A549 (cell line): ENCODE measurements around the gene HMGCLL1. TPM values are rescaled to one million over a fixed set of nuclear protein-coding genes. Genes with fewer than 3 reads are reported as not detected.

Experiments
- ATAC-seq, 2 experiments: fragments of 200-7000 bp in 1 of 2; fragments of >200 bp in 1 of 2; cut with Nextera tagmentation in 1 of 2; cut with Tn5 transposase in 1 of 2; 3 replicates each; pipeline versions ENCODE4 v1.8.0 to v1.9.1; 2018 to 2020; ENCODE audit warnings: mild to moderate bottlenecking in 1 of 2, moderate library complexity in 1 of 2
- CTCF ChIA-PET: fragments of 300-600 bp; sonication (Branson Sonifier 250); formaldehyde crosslinking; extraction: SDS; loops from one replicate; lab custom pipeline; 2021; ENCODE audit warnings: antibody characterized with exemption, inconsistent platforms; lab: Yijun Ruan, JAX
- POLR2A ChIA-PET: fragments of 350-600 bp; formaldehyde crosslinking; extraction: SDS; loops from one replicate; lab custom pipeline; 2021; ENCODE audit warnings: antibody characterized with exemption, inconsistent platforms; lab: Yijun Ruan, JAX
- DNase-seq, 2 experiments: peaks; one replicate each; pipeline versions ENCODE4 v3.0.0 to v3.0.0-alpha.2; 2011 to 2016; ENCODE audit warnings: low read depth in 1 of 2, low spot score in 1 of 2
- FAIRE-seq: peaks from 2 replicates; lab custom pipeline; 2011; peaks lifted over from hg19 to GRCh38; lab: Jason Lieb, UNC
- H3K27ac ChIP-seq, 2 experiments: fragments of >200 bp; sonication (Bioruptor Twin); formaldehyde crosslinking; 3 replicates each; pipeline ENCODE4 v1.5.1; 2016 to 2017
- H3K4me1 ChIP-seq: fragments of >200 bp; sonication (Bioruptor Twin); formaldehyde crosslinking; 3 replicates; pipeline ENCODE4 v1.6.1; 2016
- H3K4me2 ChIP-seq: fragments of >200 bp; sonication (Bioruptor Twin); formaldehyde crosslinking; 3 replicates; pipeline ENCODE4 v1.6.1; 2016
- H3K4me3 ChIP-seq: fragments of >200 bp; sonication (Bioruptor Twin); formaldehyde crosslinking; 3 replicates; pipeline ENCODE4 v1.5.1; 2016
- H3K9me3 ChIP-seq: fragments of >200 bp; sonication (Bioruptor Twin); formaldehyde crosslinking; 3 replicates; pipeline ENCODE4 v1.6.1; 2016
- CBX2 ChIP-seq: fragments of 200-600 bp; sonication (generic); IDR thresholded peaks from 2 replicates; pipeline ENCODE4 v1.6.1; 2016; ENCODE audit warnings: low read depth, mild to moderate bottlenecking, borderline replicate concordance
- CBX8 ChIP-seq: fragments of 200-600 bp; sonication (generic); IDR thresholded peaks from 2 replicates; pipeline ENCODE4 v1.6.1; 2016
- CEBPB ChIP-seq, 2 experiments: fragments of >200 bp in 1 of 2; sonication (Bioruptor Twin) in 1 of 2; formaldehyde crosslinking in 1 of 2; IDR thresholded peaks; 2 replicates each; pipeline ENCODE4 v1.6.1; 2012 to 2016
- ESRRA ChIP-seq: fragments of 150-350 bp; IDR thresholded peaks from 2 replicates; pipeline ENCODE4 v1.6.1; 2014; ENCODE audit warnings: mild to moderate bottlenecking, low read length, borderline replicate concordance
- JUNB ChIP-seq: fragments of >200 bp; sonication (Bioruptor Twin); formaldehyde crosslinking; IDR thresholded peaks from 2 replicates; pipeline ENCODE4 v1.6.1; 2016
- MAFK ChIP-seq: fragments of 450-650 bp; IDR thresholded peaks from 2 replicates; pipeline ENCODE4 v1.6.1; 2014; ENCODE audit not compliant: partially characterized antibody
- NFE2L2 ChIP-seq: fragments of 150-350 bp; conservative IDR thresholded peaks from 2 replicates; pipeline ENCODE4 v1.6.1; 2014; ENCODE audit warnings: low read length
- NR3C1 ChIP-seq: fragments of >200 bp; sonication (Bioruptor Twin); formaldehyde crosslinking; IDR thresholded peaks from 3 replicates; pipeline ENCODE4 v1.6.1; 2017
- PHF8 ChIP-seq: fragments of 200-600 bp; sonication (generic); IDR thresholded peaks from 2 replicates; pipeline ENCODE4 v1.6.1; 2016; ENCODE audit warnings: low read depth, mild to moderate bottlenecking, antibody characterized with exemption, moderate library complexity, borderline replicate concordance
- POLR2A ChIP-seq: IDR thresholded peaks from 2 replicates; pipeline ENCODE4 v1.6.1; 2012; ENCODE audit warnings: mild to moderate bottlenecking, low read length
- RARB ChIP-seq: fragments of 250-450 bp; sonication (Bioruptor Pico); IDR thresholded peaks from 2 replicates; pipeline ENCODE4 v1.8.0; 2021; ENCODE audit warnings: mild to moderate bottlenecking, moderate library complexity
- SMC3 ChIP-seq: fragments of >200 bp; sonication (Bioruptor Twin); formaldehyde crosslinking; IDR thresholded peaks from 3 replicates; pipeline ENCODE4 v1.6.1; 2018; ENCODE audit warnings: inconsistent platforms
- WGBS: methylation state at CpG from one replicate; pipeline ENCODE4 v1.1.6; 2017; ENCODE audit errors: missing lambda C conversion rate; 5-methylcytosine and 5-hydroxymethylcytosine counted together
- polyA plus RNA-seq, 4 experiments: library from polyadenylated mRNA; depleted of rRNA in 3 of 4; stranded (reverse); fragments of >200 nt; fragmentation: RNase III in 1 of 4; extraction: RNeasy Plus Mini Kit Qiagen cat#74134 plus additional on column Dnase treatment in 1 of 4; gene quantifications; 2 replicates in 3 of 4; 3 replicates in 1 of 4; pipeline ENCODE4 v1.2.3, GENCODE V29; 2011 to 2017
- TF ChIP-seq, protein P1 (sequence below): fragments of 150-350 bp; IDR thresholded peaks from 2 replicates; pipeline ENCODE4 v1.6.1; 2014; ENCODE audit warnings: low read depth, mild to moderate bottlenecking, low read length
- TF ChIP-seq, protein P2 (sequence below): fragments of >200 bp; sonication (Bioruptor Twin); formaldehyde crosslinking; IDR thresholded peaks from 3 replicates; pipeline ENCODE4 v1.5.1; 2016
- TF ChIP-seq, protein P3 (sequence below): fragments of >200 bp; sonication (Bioruptor Twin); formaldehyde crosslinking; IDR thresholded peaks from 3 replicates; pipeline ENCODE4 v1.6.1; 2016
- TF ChIP-seq, protein P4 (sequence below): fragments of 200-600 bp; sonication (generic); IDR thresholded peaks from 2 replicates; pipeline ENCODE4 v1.6.1; 2016; ENCODE audit warnings: antibody characterized with exemption, mild to moderate bottlenecking, moderate library complexity

Gene HMGCLL1
- polyA plus RNA-seq, 2 of the 4 experiments (the other 2 are of a cell fraction) = 0.28 to 0.78 TPM

DNA sequence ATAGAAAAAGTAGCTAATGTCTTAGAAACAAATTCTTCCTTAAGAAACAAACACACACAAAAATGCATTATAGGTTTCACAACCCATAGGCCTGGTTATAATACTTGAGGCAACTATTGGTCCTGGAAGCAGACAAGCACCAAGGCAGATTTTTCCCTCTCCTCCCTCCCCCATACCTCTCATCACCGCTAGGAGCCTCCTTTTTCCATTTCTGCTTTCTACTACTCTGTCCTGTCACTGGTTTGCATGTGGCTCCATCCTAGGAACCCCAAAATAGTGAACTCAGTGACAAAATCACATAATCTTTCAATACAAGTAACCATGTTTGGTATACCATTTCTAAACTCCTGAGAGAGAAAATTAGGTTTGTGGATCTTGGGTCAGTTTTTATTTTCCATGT lies 66.1 kb downstream of the HMGCLL1 start:
- FAIRE-seq (no peak), DNase-seq (no peak), ATAC-seq (no peak)
- H3K9me3 ChIP-seq = no peaks in the 10 kb centered on the region
- H3K4me2 ChIP-seq = no peak overlapping the region
- H3K27ac ChIP-seq = no peak overlapping the region
- ChIA-PET POLR2A (no interaction called here), CTCF (no interaction called here)
- no peak overlapping the region for H3K4me3 ChIP-seq
- WGBS = 40% methylated on average over 1 of the region's 1 CpG
- no peaks in the 10 kb centered on the region for H3K4me1 ChIP-seq
- TF ChIP-seq, protein P1, sequence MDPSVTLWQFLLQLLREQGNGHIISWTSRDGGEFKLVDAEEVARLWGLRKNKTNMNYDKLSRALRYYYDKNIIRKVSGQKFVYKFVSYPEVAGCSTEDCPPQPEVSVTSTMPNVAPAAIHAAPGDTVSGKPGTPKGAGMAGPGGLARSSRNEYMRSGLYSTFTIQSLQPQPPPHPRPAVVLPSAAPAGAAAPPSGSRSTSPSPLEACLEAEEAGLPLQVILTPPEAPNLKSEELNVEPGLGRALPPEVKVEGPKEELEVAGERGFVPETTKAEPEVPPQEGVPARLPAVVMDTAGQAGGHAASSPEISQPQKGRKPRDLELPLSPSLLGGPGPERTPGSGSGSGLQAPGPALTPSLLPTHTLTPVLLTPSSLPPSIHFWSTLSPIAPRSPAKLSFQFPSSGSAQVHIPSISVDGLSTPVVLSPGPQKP = no peak
- TF ChIP-seq, protein P2, sequence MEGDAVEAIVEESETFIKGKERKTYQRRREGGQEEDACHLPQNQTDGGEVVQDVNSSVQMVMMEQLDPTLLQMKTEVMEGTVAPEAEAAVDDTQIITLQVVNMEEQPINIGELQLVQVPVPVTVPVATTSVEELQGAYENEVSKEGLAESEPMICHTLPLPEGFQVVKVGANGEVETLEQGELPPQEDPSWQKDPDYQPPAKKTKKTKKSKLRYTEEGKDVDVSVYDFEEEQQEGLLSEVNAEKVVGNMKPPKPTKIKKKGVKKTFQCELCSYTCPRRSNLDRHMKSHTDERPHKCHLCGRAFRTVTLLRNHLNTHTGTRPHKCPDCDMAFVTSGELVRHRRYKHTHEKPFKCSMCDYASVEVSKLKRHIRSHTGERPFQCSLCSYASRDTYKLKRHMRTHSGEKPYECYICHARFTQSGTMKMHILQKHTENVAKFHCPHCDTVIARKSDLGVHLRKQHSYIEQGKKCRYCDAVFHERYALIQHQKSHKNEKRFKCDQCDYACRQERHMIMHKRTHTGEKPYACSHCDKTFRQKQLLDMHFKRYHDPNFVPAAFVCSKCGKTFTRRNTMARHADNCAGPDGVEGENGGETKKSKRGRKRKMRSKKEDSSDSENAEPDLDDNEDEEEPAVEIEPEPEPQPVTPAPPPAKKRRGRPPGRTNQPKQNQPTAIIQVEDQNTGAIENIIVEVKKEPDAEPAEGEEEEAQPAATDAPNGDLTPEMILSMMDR = no peak
- no peak for TF ChIP-seq CEBPB (IDR thresholded peaks at IDR 0.05)
- no peak for TF ChIP-seq MAFK
- TF ChIP-seq CBX2 = no peak

DNA sequence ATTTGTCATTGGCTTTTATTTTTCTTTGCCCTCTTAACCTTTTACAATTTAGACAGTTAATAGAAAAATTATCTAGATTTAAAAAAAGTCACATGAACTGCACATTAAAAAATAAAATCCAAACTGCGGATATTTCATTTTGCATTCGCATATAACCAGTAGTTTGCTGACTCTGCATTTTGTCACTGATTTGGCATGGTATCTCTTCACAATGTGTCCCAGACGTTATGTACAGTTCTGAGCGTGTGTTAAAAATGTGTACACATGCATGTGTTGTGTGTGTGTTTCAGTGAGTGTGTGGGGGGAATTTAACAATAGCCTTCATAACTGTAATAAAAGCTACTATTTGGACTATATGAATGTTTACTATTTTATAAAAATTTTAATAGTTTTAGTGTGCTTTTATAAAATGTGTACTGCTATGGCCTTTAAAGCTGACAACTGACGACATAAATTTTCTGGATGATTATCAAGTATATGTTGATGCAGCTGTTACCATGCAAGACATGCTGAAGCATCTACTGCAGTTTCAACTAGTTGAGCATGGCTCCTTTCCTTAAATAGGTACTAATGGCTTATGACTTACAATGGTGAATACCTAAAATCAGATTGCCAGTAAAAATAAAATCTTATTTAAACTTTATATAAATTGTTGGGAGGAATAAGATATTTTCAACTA lies 67.7 kb downstream of the HMGCLL1 start:
- DNase-seq = no peak
- WGBS = 87% methylated on average over 5 of the region's 5 CpGs
- ATAC-seq = no peak
- peak; percentile 88 for TF ChIP-seq MAFK
- no peak for TF ChIP-seq RARB (CRISPR knock-in tag)
- TF ChIP-seq, protein P3, sequence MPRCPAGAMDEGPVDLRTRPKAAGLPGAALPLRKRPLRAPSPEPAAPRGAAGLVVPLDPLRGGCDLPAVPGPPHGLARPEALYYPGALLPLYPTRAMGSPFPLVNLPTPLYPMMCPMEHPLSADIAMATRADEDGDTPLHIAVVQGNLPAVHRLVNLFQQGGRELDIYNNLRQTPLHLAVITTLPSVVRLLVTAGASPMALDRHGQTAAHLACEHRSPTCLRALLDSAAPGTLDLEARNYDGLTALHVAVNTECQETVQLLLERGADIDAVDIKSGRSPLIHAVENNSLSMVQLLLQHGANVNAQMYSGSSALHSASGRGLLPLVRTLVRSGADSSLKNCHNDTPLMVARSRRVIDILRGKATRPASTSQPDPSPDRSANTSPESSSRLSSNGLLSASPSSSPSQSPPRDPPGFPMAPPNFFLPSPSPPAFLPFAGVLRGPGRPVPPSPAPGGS = no peak
- TF ChIP-seq PHF8 = no peak
- Histone ChIP-seq H3K27ac (no peak overlapping the region), H3K9me3 (no peaks in the 10 kb centered on the region), H3K4me1 (no peaks in the 10 kb centered on the region), H3K4me3 (no peak overlapping the region), H3K4me2 (no peak overlapping the region)
- no peak for FAIRE-seq
- ChIA-PET POLR2A (no interaction called here), CTCF (no interaction called here)

DNA sequence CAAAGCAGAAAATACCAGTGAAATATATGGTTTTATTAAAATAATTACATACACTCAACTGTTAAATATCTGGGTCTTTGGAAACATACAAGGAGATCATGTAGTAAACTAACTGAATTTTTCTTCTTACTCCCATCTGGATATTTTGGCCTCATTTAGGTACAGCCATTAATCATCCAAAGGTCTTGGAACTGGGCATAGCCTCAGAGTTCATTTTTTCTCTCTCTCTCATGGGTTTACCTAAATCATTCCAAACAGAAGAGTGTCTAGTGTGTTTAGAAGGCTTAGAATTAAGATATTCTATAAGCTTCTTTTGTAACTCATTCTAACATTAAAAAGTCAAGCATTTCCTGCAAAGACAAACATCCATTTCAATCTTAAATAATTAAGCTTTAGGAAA lies 79.4 kb downstream of the HMGCLL1 start:
- POLR2A ChIA-PET = no interaction called here
- Histone ChIP-seq H3K4me3 (no peak overlapping the region), H3K4me1 (no peaks in the 10 kb centered on the region), H3K9me3 (no peaks in the 10 kb centered on the region), H3K4me2 (no peak overlapping the region), H3K27ac (no peak overlapping the region)
- DNase-seq (no peak), FAIRE-seq (no peak), ATAC-seq (no peak)
- CTCF ChIA-PET = no interaction called here
- TF ChIP-seq, protein P4, sequence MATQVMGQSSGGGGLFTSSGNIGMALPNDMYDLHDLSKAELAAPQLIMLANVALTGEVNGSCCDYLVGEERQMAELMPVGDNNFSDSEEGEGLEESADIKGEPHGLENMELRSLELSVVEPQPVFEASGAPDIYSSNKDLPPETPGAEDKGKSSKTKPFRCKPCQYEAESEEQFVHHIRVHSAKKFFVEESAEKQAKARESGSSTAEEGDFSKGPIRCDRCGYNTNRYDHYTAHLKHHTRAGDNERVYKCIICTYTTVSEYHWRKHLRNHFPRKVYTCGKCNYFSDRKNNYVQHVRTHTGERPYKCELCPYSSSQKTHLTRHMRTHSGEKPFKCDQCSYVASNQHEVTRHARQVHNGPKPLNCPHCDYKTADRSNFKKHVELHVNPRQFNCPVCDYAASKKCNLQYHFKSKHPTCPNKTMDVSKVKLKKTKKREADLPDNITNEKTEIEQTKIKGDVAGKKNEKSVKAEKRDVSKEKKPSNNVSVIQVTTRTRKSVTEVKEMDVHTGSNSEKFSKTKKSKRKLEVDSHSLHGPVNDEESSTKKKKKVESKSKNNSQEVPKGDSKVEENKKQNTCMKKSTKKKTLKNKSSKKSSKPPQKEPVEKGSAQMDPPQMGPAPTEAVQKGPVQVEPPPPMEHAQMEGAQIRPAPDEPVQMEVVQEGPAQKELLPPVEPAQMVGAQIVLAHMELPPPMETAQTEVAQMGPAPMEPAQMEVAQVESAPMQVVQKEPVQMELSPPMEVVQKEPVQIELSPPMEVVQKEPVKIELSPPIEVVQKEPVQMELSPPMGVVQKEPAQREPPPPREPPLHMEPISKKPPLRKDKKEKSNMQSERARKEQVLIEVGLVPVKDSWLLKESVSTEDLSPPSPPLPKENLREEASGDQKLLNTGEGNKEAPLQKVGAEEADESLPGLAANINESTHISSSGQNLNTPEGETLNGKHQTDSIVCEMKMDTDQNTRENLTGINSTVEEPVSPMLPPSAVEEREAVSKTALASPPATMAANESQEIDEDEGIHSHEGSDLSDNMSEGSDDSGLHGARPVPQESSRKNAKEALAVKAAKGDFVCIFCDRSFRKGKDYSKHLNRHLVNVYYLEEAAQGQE = no peak
- no peak for TF ChIP-seq ESRRA
- TF ChIP-seq CEBPB (IDR thresholded peaks at IDR 0.05) = no peak
- no peak for TF ChIP-seq NFE2L2
- no peak for TF ChIP-seq JUNB
- TF ChIP-seq SMC3 = no peak
- TF ChIP-seq RARB (CRISPR knock-in tag) = no peak
- no peak for TF ChIP-seq POLR2A
- TF ChIP-seq CBX8 = no peak
- no peak for TF ChIP-seq NR3C1
